AG09319 (cell line): Measurements from ENCODE around the gene CWC27.

Source experiments
- DNase-seq: peaks from one replicate; pipeline ENCODE4 v3.0.0-alpha.2; 2010; ENCODE audit warnings: low read depth; ENCODE audit errors: extremely low read depth
- CTCF ChIP-seq: IDR thresholded peaks from 2 replicates; pipeline ENCODE4 v1.5.1; 2011; ENCODE audit warnings: low read depth, mild to moderate bottlenecking, inconsistent platforms, low read length, moderate library complexity

Gene CWC27

GRCh38 chr5:65065001-65065511 lies 296.3 kb downstream of the CWC27 start:
- TF ChIP-seq CTCF, result no peak
- no peak for DNase-seq

GRCh38 chr5:65066387-65067146 lies 297.8 kb downstream of the CWC27 start:
- no peak for TF ChIP-seq CTCF
- DNase-seq, result no peak

GRCh38 chr5:65067147-65067506 lies 298.4 kb downstream of the CWC27 start:
- TF ChIP-seq CTCF, result no peak
- no peak for DNase-seq
